Measurements from ENCODE around the gene CYP2A6.

The CYP2A6 gene

DNA sequence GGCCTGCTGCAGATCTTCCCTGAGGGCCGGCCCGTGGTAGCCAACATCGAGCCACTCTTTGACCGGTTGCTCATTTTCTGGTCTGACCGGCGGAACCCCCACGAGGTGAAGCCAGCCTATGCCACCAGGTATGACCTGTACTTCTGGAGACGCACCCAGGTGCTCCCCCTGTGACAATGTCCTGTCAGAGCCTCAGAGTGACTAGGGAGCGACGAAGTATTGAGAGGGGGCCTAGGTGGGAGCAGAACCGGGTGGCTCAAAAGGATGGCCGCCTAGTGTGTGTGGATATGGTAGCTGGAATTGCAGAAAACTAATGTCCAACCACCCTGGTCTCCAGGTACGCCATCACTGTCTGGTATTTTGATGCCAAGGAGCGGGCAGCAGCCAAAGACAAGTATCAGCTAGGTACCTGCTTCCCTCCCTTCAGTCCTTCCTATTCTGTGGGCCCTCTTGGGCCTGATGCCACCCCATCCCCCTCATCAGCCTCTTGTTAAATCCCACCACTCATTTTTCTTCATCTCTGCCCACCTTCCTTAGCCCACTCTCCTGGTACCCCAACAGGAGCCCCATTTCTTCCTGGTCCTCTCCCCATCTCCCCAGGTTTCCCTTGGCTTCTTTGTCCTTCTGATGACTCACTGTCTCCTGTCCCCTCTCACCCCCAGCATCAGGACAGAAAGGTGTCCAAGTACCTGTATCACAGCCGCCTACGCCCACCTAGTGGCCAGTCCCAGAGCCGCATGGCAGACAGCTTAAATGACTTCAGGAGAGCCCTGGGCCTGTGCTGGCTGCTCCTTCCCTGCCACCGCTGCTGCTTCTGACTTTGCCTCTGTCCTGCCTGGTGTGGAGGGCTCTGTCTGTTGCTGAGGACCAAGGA, 42.9 kb downstream of the CYP2A6 start:
- peak; percentile 28 for TF ChIP-seq CTCF (IDR thresholded peaks at IDR 0.05; ENCODE audit: low read depth, low read length)
- H3K4me3 ChIP-seq (replicated peaks in 1 of 2; ENCODE audit: low read depth in 2 of 2, low read length in 2 of 2) = no peak overlapping the region
- DNase-seq (ENCODE audit: low read depth in 2 of 2) = no peak

DNA sequence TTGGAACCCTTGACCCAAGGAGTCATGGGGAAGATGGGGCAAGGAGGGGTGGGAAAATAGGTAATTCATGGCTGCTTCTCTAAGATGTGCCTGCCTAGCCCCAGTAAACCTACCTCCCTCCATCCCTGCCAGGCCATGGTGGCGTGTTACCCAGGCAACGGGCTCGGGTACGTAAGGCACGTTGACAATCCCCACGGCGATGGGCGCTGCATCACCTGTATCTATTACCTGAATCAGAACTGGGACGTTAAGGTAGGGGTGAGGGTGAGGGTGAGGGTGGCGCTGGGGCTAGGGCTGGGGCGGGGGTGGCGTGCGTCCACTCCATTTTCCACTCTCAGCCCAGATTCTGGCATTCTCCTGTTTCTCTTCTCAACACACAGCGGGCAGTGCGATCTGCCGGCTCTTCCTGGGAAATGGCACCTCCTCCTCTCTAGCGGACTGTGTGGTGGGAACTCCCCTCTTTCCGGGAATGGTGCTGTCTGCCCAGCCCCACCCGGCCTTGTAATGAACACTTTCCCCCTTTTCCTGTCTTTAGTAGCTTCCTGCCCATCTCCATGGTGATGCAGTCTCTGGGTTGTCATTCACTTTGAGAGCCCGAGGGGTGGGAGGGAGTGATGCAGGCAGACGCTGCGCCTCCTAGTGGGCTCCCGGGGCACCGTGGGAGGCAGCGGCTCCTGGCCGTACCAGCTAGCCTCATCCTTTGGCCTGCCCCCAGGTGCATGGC, 43.7 kb downstream of the CYP2A6 start:
- peak overlapping the region in 1 of 2 donors; percentile 19 for H3K4me3 ChIP-seq (replicated peaks in 1 of 2; ENCODE audit: low read depth in 2 of 2, low read length in 2 of 2)
- TF ChIP-seq CTCF (IDR thresholded peaks at IDR 0.05; ENCODE audit: low read depth, low read length) = peak; percentile 94
- peak; percentile 97 to 98 for DNase-seq (ENCODE audit: low read depth in 2 of 2)

DNA sequence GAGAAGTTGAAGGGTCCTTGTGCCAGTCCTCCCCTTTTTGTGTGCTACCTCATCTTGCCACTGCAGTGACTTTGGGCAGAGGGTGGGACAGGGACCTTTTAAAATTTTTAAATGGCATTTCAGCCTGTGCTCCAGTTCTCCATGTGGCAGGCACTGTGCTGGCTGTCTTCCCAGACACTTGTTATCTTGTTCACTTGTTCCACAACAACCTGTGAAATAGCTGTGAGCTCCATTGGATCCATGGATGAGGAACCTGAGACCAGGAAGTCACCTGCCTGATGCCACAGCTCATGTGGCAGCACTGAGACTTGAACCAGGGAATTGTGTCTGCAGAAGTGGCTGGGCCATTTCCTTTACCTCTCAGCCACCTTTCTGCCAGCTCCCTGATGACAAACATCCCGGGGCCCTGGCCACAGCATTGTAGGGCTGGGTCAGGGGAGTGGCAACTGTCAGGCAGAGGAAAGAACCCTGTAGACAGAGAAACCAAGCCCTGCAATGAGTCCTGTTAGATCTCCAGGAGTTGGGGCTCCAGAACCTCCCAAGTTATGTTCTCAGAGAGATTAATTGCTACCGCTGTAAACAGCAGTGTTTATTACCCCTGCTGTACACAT, 44.9 kb downstream of the CYP2A6 start:
- no peak for DNase-seq (ENCODE audit: low read depth in 2 of 2)
- no peak overlapping the region for H3K4me3 ChIP-seq (replicated peaks in 1 of 2; ENCODE audit: low read depth in 2 of 2, low read length in 2 of 2)
- TF ChIP-seq CTCF (IDR thresholded peaks at IDR 0.05; ENCODE audit: low read depth, low read length) = no peak

DNA sequence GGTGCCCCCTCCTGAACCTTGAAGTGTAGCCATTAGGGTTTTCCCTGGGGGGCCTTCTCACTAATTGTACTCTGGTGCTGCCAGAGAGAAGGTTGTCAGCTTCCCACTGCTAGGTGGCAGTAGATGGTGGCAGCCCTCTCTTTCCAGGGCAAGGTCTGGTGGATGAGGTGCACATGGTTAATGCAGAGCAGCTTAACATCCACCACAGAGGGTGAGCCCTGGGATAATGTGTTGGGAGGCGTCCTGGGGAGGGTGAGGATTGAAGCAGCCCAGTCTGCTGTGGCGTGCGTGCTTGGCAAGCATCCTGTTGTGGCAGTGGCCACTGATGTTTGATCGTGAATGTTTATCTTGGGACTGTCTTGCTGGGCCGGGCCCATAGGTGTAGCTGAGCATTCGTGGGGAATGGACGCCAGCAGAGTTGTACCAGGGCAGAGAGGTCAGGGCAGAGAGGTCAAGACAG, 45.4 kb downstream of the CYP2A6 start:
- no peak for DNase-seq (ENCODE audit: low read depth in 2 of 2)
- no peak overlapping the region for H3K4me3 ChIP-seq (replicated peaks in 1 of 2; ENCODE audit: low read depth in 2 of 2, low read length in 2 of 2)
- peak; percentile 13 for TF ChIP-seq CTCF (IDR thresholded peaks at IDR 0.05; ENCODE audit: low read depth, low read length)

DNA sequence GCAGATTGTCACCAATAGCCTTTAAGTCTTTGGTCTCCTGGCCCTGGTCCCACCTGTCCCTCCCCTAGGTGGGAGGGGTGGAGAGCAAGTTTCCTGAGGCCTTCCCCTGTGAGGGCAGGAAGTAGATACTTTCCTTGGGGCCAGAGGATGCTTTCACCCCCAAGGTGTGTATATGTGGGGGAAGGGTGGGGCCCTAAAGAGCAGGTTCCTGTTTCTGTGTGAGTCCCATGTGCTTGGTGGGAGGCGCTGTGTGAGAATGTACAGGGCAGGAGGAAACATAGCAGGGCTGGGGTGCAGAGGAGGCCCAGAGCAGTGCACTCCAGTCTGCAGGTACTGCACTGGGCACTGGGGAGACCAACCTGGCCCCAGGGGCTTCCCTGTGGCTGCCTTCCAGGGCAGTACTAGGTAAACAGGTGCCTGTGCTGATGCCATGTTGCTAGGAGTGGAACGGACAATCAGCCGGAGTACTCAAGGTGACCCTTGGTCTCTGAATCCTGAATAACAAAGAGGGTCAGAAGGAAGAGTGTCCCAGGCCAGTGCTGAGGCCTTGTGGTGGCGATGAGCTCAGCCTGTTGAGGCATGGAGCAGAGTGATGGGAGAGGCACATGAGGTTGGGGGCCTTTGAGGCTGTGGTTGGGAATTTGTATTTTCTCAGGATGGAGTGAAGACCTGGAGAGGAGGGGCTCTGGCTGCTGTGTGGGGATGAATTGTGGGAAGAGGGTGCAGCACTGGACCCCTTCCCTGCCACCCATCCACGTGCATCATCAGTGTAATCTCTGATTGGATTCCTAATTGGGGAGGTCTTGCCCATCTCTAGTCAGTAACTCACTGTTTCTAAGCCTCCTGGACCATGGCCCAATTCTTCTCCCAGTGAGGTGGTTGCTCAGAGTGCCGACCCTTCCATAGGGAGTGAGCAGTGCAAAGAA, 46.1 kb downstream of the CYP2A6 start:
- H3K4me3 ChIP-seq (replicated peaks in 1 of 2; ENCODE audit: low read depth in 2 of 2, low read length in 2 of 2) = no peak overlapping the region
- no peak for TF ChIP-seq CTCF (IDR thresholded peaks at IDR 0.05; ENCODE audit: low read depth, low read length)
- no peak for DNase-seq (ENCODE audit: low read depth in 2 of 2)

Data from cardiac fibroblast (primary cell).